DOHH2 (cell line): ENCODE results near the gene BTG2.

Experiments used
- CTCF ChIP-seq: fragments of 200-600 bp; sonication (generic); IDR thresholded peaks from one replicate; pipeline ENCODE4 v1.5.1; 2014; ENCODE audit warnings: antibody characterized with exemption, mild to moderate bottlenecking, low read depth, low read length; ENCODE audit not compliant: poor library complexity, severe bottlenecking
- EZH2phosphoT487 ChIP-seq: fragments of 200-600 bp; sonication (generic); IDR thresholded peaks from 2 replicates; pipeline ENCODE4 v1.6.1; 2017; ENCODE audit warnings: borderline replicate concordance, mild to moderate bottlenecking, antibody characterized with exemption, low read length, moderate library complexity, mixed read lengths

- TF ChIP-seq CTCF (peak; percentile 93), EZH2phosphoT487 (no peak)
Measured at GRCh38 chr1:203267347-203267846, 37.9 kb upstream of the BTG2 start.
